Activated CD4-positive, alpha-beta T cell treated with anti-CD3 and anti-CD28 coated beads, Interleukin-2, amount 10 ng/mL, durations not matched to agents 7 days and 5 days (primary cell): ENCODE results near the gene ZCCHC8. TPM values are rescaled to one million over a fixed set of nuclear protein-coding genes. Genes with fewer than 3 reads are reported as not detected.
"Not testable (repeated sequence)": the region's sequence is repeated elsewhere in the genome, so short reads cannot be mapped to it uniquely, and the experiment has no call there.

ENCODE experiments used
- CTCF ChIA-PET: fragments of 350-600 bp; sonication (Branson Sonifier 250); formaldehyde crosslinking; loops from one replicate; lab custom pipeline; 2021; ENCODE audit warnings: antibody characterized with exemption; lab: Charles Lee
- POLR2A ChIA-PET: fragments of 350-600 bp; sonication (Branson Sonifier 250); formaldehyde crosslinking; loops from one replicate; lab custom pipeline; 2021; ENCODE audit warnings: antibody characterized with exemption; lab: Charles Lee
- DNase-seq: peaks from one replicate; pipeline ENCODE4 v3.0.0-alpha.2; 2020
- H3K27ac Mint-ChIP-seq: one replicate; pipeline ENCODE4 v1.8.0; 2021; ENCODE audit warnings: mild to moderate bottlenecking, moderate library complexity, mixed read lengths
- H3K27me3 Mint-ChIP-seq: one replicate; pipeline ENCODE4 v1.8.0; 2021; ENCODE audit warnings: mixed read lengths
- H3K36me3 Mint-ChIP-seq: one replicate; pipeline ENCODE4 v1.8.0; 2021; ENCODE audit warnings: low read depth, mixed read lengths
- H3K4me1 Mint-ChIP-seq: one replicate; pipeline ENCODE4 v1.8.0; 2021; ENCODE audit warnings: mixed read lengths
- H3K4me3 Mint-ChIP-seq: one replicate; pipeline ENCODE4 v1.8.0; 2021; ENCODE audit warnings: mild to moderate bottlenecking, moderate library complexity, mixed read lengths
- H3K9me3 Mint-ChIP-seq: one replicate; pipeline ENCODE4 v1.8.0; 2021; ENCODE audit warnings: mixed read lengths
- total RNA-seq, 2 experiments: library from RNA; stranded (reverse); gene quantifications; one replicate each; pipeline ENCODE4 v1.2.3, GENCODE V29; 2021

ZCCHC8 gene
- total RNA-seq, 2 experiments from 2014 or later = 45.1 to 50.2 TPM

GRCh38 chr12:122523846-122524718, 23.4 kb upstream of the ZCCHC8 start:
- H3K27ac Mint-ChIP-seq = peak overlapping the region; percentile 60
- ChIA-PET CTCF (interaction anchor here (0.6 to 1.5 kb wide), 3 partner anchors 11 to 24 kb away, joined by 3 to 5 read pairs (median 4); no protein-coding TSS in a partner anchor), POLR2A (no interaction called here)
- no peaks in the 10 kb centered on the region for H3K9me3 Mint-ChIP-seq
- H3K4me3 Mint-ChIP-seq = peak overlapping the region; percentile 95
- no peak for DNase-seq
- H3K27me3 Mint-ChIP-seq = no peaks in the 10 kb centered on the region
- peaks cover 51% of the 10 kb centered on the region for H3K4me1 Mint-ChIP-seq
- H3K36me3 Mint-ChIP-seq = peaks cover 56% of the 10 kb centered on the region

- H3K4me1 Mint-ChIP-seq = peaks cover 56% of the 10 kb centered on the region
- H3K4me3 Mint-ChIP-seq = peak overlapping the region; percentile 95
- ChIA-PET POLR2A (no interaction called here), CTCF (interaction anchor here (0.7 to 1.0 kb wide), 2 partner anchors 11 to 39 kb away, joined by 3 to 5 read pairs; no protein-coding TSS in a partner anchor)
- peak overlapping the region; percentile 14 for H3K27ac Mint-ChIP-seq
- no peaks in the 10 kb centered on the region for H3K27me3 Mint-ChIP-seq
- DNase-seq = no peak
- H3K36me3 Mint-ChIP-seq = peaks cover 60% of the 10 kb centered on the region
- H3K9me3 Mint-ChIP-seq = no peaks in the 10 kb centered on the region
Measured at GRCh38 chr12:122523280-122523679, 22.5 kb upstream of the ZCCHC8 start.

DNA sequence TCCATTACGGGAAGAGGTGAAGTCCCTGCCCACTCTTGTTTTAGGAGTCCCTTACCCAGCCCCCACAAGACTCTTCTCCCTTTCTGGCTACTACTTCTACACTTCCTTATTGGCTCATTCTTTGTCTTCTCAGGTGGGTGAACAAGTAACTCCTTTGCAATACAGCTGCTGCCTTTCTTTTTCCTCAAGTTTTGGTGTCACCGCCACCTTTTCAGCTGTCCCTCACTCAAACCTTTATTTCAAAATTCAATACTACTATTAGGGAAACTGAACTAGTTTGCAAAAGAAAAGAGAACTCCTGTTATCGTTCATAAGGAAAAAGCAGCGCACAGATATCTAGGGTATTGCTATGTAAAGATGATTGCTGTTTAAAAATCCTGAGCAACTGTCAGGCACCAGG, 19.9 kb upstream of the ZCCHC8 start:
- no peaks in the 10 kb centered on the region for H3K27me3 Mint-ChIP-seq
- DNase-seq = no peak
- no peak overlapping the region for H3K27ac Mint-ChIP-seq
- ChIA-PET POLR2A (no interaction called here), CTCF (interaction anchor here (1.1 to 1.3 kb wide), 3 partner anchors 9 to 30 kb away, joined by 3 to 6 read pairs (median 3); no protein-coding TSS in a partner anchor)
- no peak overlapping the region for H3K4me3 Mint-ChIP-seq
- peaks cover 73% of the 10 kb centered on the region for H3K4me1 Mint-ChIP-seq
- no peaks in the 10 kb centered on the region for H3K9me3 Mint-ChIP-seq
- peaks cover 81% of the 10 kb centered on the region for H3K36me3 Mint-ChIP-seq

- H3K4me3 Mint-ChIP-seq = no peak overlapping the region
- peaks cover 82% of the 10 kb centered on the region for H3K36me3 Mint-ChIP-seq
- DNase-seq = no peak
- no peaks in the 10 kb centered on the region for H3K27me3 Mint-ChIP-seq
- ChIA-PET POLR2A (interaction anchor here (0.6 kb wide), 1 partner anchor 23 kb away, joined by 3 read pairs; no protein-coding TSS in a partner anchor), CTCF (interaction anchor here (1.3 kb wide), 1 partner anchor 8 kb away, joined by 6 read pairs; no protein-coding TSS in a partner anchor)
- H3K27ac Mint-ChIP-seq = no peak overlapping the region
- H3K4me1 Mint-ChIP-seq = peaks cover 71% of the 10 kb centered on the region
- no peaks in the 10 kb centered on the region for H3K9me3 Mint-ChIP-seq
Measured at GRCh38 chr12:122519418-122519817, 18.7 kb upstream of the ZCCHC8 start.

DNA sequence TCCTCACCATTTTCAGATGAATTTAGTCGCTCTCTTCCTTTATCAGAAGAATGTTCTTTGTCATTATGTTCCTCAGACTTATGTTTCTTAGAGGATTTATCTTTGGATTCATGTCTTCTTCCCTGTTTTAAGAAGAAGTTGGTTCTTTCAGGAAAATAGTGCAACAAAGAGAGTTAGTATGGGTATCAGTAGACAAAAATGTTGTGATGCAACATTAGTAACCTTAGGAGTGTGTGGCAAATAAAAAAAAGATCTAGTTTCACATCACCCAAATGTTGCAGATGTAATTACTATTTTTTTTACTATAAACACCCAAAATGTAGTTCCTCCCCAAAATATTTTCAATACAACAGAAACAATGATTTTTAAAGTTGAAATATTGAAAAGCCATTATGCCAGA, 18.2 kb upstream of the ZCCHC8 start:
- CTCF ChIA-PET = no interaction called here
- DNase-seq = no peak
- Mint-ChIP-seq H3K27me3 (no peaks in the 10 kb centered on the region), H3K36me3 (peaks cover 81% of the 10 kb centered on the region), H3K4me3 (no peak overlapping the region), H3K9me3 (no peaks in the 10 kb centered on the region), H3K27ac (peak overlapping the region; percentile 20), H3K4me1 (peaks cover 66% of the 10 kb centered on the region)
- POLR2A ChIA-PET = interaction anchor here (0.6 kb wide), 1 partner anchor 23 kb away, joined by 3 read pairs; no protein-coding TSS in a partner anchor

GRCh38 chr12:122517877-122518276, 17.1 kb upstream of the ZCCHC8 start:
- no peak for DNase-seq
- no peaks in the 10 kb centered on the region for H3K9me3 Mint-ChIP-seq
- ChIA-PET POLR2A (interaction anchor here (0.6 kb wide), 1 partner anchor 17 kb away, joined by 3 read pairs; the partner anchor contains the start of gene ZCCHC8), CTCF (interaction anchor here (0.6 to 1.1 kb wide), 4 partner anchors 10 to 63 kb away, joined by 3 to 4 read pairs (median 3); no protein-coding TSS in a partner anchor)
- no peaks in the 10 kb centered on the region for H3K27me3 Mint-ChIP-seq
- no peak overlapping the region for H3K27ac Mint-ChIP-seq
- H3K4me3 Mint-ChIP-seq = no peak overlapping the region
- peaks cover 79% of the 10 kb centered on the region for H3K36me3 Mint-ChIP-seq
- H3K4me1 Mint-ChIP-seq = peaks cover 57% of the 10 kb centered on the region

- CTCF ChIA-PET = no interaction called here
Measured at GRCh38 chr12:122516544-122517361, 16.0 kb upstream of the ZCCHC8 start.

DNA sequence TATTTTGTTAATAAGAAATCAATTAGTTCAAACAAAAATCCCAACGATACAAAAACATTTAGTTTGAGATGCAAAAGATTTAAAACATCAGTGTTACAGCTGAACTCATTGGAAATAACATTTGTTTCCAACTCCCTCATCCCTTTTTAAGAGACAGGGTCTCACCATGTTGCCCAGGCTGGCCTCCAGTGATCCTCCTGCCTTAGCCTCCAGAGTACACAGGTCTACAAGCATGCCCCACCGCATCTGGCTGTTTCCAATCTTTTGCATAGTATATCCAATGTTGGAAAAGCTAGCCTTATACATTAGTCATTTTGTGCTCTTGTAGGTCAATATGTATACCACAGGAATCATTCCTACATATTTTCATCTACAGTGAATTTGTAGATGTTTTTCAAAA, 14.5 kb upstream of the ZCCHC8 start:
- ChIA-PET CTCF (no interaction called here), POLR2A (interaction anchor here (0.6 kb wide), 1 partner anchor 25 kb away, joined by 4 read pairs; no protein-coding TSS in a partner anchor)
- no peak for DNase-seq
- Mint-ChIP-seq H3K9me3 (no peaks in the 10 kb centered on the region), H3K27ac (no peak overlapping the region), H3K27me3 (no peaks in the 10 kb centered on the region), H3K4me3 (no peak overlapping the region), H3K36me3 (peaks cover 76% of the 10 kb centered on the region), H3K4me1 (peaks cover 41% of the 10 kb centered on the region)

More at GRCh38 chr12:122516544-122517361, 16.0 kb upstream of the ZCCHC8 start:
- Mint-ChIP-seq H3K4me3 (no peak overlapping the region), H3K9me3 (no peaks in the 10 kb centered on the region), H3K36me3 (peaks cover 78% of the 10 kb centered on the region), H3K27me3 (no peaks in the 10 kb centered on the region), H3K27ac (peak overlapping the region; percentile 25), H3K4me1 (peaks cover 51% of the 10 kb centered on the region)
- POLR2A ChIA-PET = no interaction called here
- DNase-seq = no peak

GRCh38 chr12:122513660-122514059, 12.9 kb upstream of the ZCCHC8 start:
- H3K27ac Mint-ChIP-seq = no peak overlapping the region

DNA sequence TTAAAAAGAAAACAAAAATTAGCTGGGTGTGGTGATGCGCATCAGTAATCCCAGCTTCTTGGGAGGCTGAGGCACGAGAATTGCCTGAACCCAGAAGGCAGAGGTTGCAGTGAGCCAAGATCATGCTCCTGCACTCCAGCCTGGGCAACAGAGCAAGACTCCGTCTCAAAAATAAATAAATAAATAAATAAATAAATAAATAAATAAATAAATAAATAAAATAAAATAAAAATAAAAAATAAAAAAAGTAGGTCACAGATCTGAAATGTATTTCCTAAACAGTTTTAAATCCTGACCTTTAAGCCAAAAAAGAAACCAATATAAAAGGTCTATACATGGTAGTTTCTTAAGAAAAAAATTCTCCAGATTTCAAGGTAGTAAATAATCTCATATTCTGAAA, 12.3 kb upstream of the ZCCHC8 start:
- H3K27ac Mint-ChIP-seq, DNase-seq, H3K4me3 Mint-ChIP-seq, H3K27me3 Mint-ChIP-seq, H3K9me3 Mint-ChIP-seq: not testable (repeated sequence)
- Mint-ChIP-seq H3K36me3 (peaks cover 77% of the 10 kb centered on the region), H3K4me1 (peaks cover 26% of the 10 kb centered on the region)
- POLR2A ChIA-PET = interaction anchor here (0.6 kb wide), 1 partner anchor 113 kb away, joined by 7 read pairs; no protein-coding TSS in a partner anchor
- CTCF ChIA-PET = interaction anchor here (0.6 to 1.5 kb wide), 6 partner anchors 10 to 207 kb away, joined by 3 to 5 read pairs (median 4); partner anchors contain the start of gene ZCCHC8

More at GRCh38 chr12:122513660-122514059, 12.9 kb upstream of the ZCCHC8 start:
- Mint-ChIP-seq H3K27me3 (no peaks in the 10 kb centered on the region), H3K4me3 (no peak overlapping the region), H3K36me3 (peaks cover 75% of the 10 kb centered on the region), H3K4me1 (peaks cover 28% of the 10 kb centered on the region), H3K9me3 (no peaks in the 10 kb centered on the region)
- POLR2A ChIA-PET = interaction anchor here (0.6 kb wide), 1 partner anchor 113 kb away, joined by 7 read pairs; no protein-coding TSS in a partner anchor
- CTCF ChIA-PET = interaction anchor here (0.9 to 1.5 kb wide), 2 partner anchors 11 to 207 kb away, joined by 5 read pairs; no protein-coding TSS in a partner anchor
- no peak for DNase-seq

DNA sequence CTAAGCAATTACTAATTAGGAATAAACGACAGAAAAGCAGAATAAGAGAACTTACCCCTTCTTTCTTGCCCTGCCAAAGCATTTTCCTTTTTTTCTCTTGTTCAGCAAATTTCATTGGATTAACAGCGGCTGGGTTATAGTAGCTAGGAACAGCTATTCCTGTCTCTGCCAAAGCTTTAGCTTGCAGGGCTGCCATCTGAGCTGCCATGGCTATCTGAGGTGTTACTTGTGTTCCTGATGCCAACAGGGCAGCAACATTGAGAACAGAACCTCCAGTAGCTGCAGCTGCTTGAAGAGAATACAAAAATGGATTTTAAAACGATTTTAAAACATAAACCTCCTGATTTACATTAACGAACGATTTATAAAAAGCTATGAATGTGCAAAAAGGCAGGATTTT, 7.4 kb upstream of the ZCCHC8 start:
- no peak for DNase-seq
- no peak overlapping the region for H3K4me3 Mint-ChIP-seq
- peaks cover 8% of the 10 kb centered on the region for H3K4me1 Mint-ChIP-seq
- CTCF ChIA-PET = interaction anchor here (0.6 to 2.1 kb wide), 4 partner anchors 10 to 78 kb away, joined by 3 to 8 read pairs (median 4); partner anchors contain the start of genes KNTC1 and RSRC2
- no peaks in the 10 kb centered on the region for H3K27me3 Mint-ChIP-seq
- H3K27ac Mint-ChIP-seq = no peak overlapping the region
- H3K36me3 Mint-ChIP-seq = peaks cover 62% of the 10 kb centered on the region
- POLR2A ChIA-PET = no interaction called here
- no peaks in the 10 kb centered on the region for H3K9me3 Mint-ChIP-seq

- DNase-seq = no peak
- H3K36me3 Mint-ChIP-seq = peaks cover 61% of the 10 kb centered on the region
- peaks cover 17% of the 10 kb centered on the region for H3K4me1 Mint-ChIP-seq
- ChIA-PET POLR2A (no interaction called here), CTCF (no interaction called here)
- H3K9me3 Mint-ChIP-seq = no peaks in the 10 kb centered on the region
- H3K27ac Mint-ChIP-seq = no peak overlapping the region
- H3K4me3 Mint-ChIP-seq = no peak overlapping the region
- H3K27me3 Mint-ChIP-seq = no peaks in the 10 kb centered on the region
Measured at GRCh38 chr12:122506393-122506938, 5.7 kb upstream of the ZCCHC8 start.
